ENCODE data around the gene CHL1.

The CHL1 gene

GRCh38 chr3:399647-400046, 203.1 kb downstream of the CHL1 start:
- DNase-seq (ENCODE audit: low read depth in 2 of 3, low spot score in 1 of 3), result no peak

GRCh38 chr3:403826-404225, 207.3 kb downstream of the CHL1 start:
- no peak for DNase-seq (ENCODE audit: low read depth in 2 of 3, low spot score in 1 of 3)

GRCh38 chr3:409011-409410, 212.4 kb downstream of the CHL1 start:
- no peak for DNase-seq (ENCODE audit: low read depth in 2 of 3, low spot score in 1 of 3)

GRCh38 chr3:411226-411625, 214.7 kb downstream of the CHL1 start:
- DNase-seq (ENCODE audit: low read depth in 2 of 3, low spot score in 1 of 3), result no peak

GRCh38 chr3:414063-414462, 217.5 kb downstream of the CHL1 start:
- DNase-seq (ENCODE audit: low read depth in 2 of 3, low spot score in 1 of 3), result no peak

- no peak for DNase-seq (ENCODE audit: low read depth in 2 of 3, low spot score in 1 of 3)
These were observed 221.8 kb downstream of the CHL1 start for GRCh38 chr3:418239-418929.

GRCh38 chr3:420584-420983, 224.0 kb downstream of the CHL1 start:
- DNase-seq (ENCODE audit: low read depth in 2 of 3, low spot score in 1 of 3), result no peak

- no peak for DNase-seq (ENCODE audit: low read depth in 2 of 3, low spot score in 1 of 3)
These were observed 228.5 kb downstream of the CHL1 start for GRCh38 chr3:425079-425478.

- DNase-seq (ENCODE audit: low read depth in 2 of 3, low spot score in 1 of 3), result no peak
These were observed 229.5 kb downstream of the CHL1 start for GRCh38 chr3:426072-426471.

GRCh38 chr3:427128-427527, 230.6 kb downstream of the CHL1 start:
- no peak for DNase-seq (ENCODE audit: low read depth in 2 of 3, low spot score in 1 of 3)

GRCh38 chr3:430186-430585, 233.6 kb downstream of the CHL1 start:
- DNase-seq (ENCODE audit: low read depth in 2 of 3, low spot score in 1 of 3), result no peak

GRCh38 chr3:435161-435560, 238.6 kb downstream of the CHL1 start:
- no peak for DNase-seq (ENCODE audit: low read depth in 2 of 3, low spot score in 1 of 3)

- DNase-seq (ENCODE audit: low read depth in 2 of 3, low spot score in 1 of 3), result no peak
These were observed 239.5 kb downstream of the CHL1 start for GRCh38 chr3:436053-436452.

- DNase-seq (ENCODE audit: low read depth in 2 of 3, low spot score in 1 of 3), result no peak
These were observed 244.3 kb downstream of the CHL1 start for GRCh38 chr3:440826-441225.

- DNase-seq (ENCODE audit: low read depth in 2 of 3, low spot score in 1 of 3), result no peak
These were observed 249.4 kb downstream of the CHL1 start for GRCh38 chr3:445960-446359.

- DNase-seq (ENCODE audit: low read depth in 2 of 3, low spot score in 1 of 3), result no peak
These were observed 251.1 kb downstream of the CHL1 start for GRCh38 chr3:447671-448070.

GRCh38 chr3:449711-450110, 253.1 kb downstream of the CHL1 start:
- DNase-seq (ENCODE audit: low read depth in 2 of 3, low spot score in 1 of 3), result no peak

GRCh38 chr3:452221-452620, 255.7 kb downstream of the CHL1 start:
- no peak for DNase-seq (ENCODE audit: low read depth in 2 of 3, low spot score in 1 of 3)

GRCh38 chr3:453106-453505, 256.5 kb downstream of the CHL1 start:
- DNase-seq (ENCODE audit: low read depth in 2 of 3, low spot score in 1 of 3), result no peak

- DNase-seq (ENCODE audit: low read depth in 2 of 3, low spot score in 1 of 3), result no peak
These were observed 258.4 kb downstream of the CHL1 start for GRCh38 chr3:454986-455385.

- DNase-seq (ENCODE audit: low read depth in 2 of 3, low spot score in 1 of 3), result no peak
These were observed 261.6 kb downstream of the CHL1 start for GRCh38 chr3:458124-458523.

GRCh38 chr3:458653-459310, 262.2 kb downstream of the CHL1 start:
- no peak for DNase-seq (ENCODE audit: low read depth in 2 of 3, low spot score in 1 of 3)

Measured in stimulated activated CD4-positive, alpha-beta T cell treated with anti-CD3 and anti-CD28 coated beads, Interleukin-12 subunit alpha, Interleukin-12 subunit beta, amount 100 ng/mL, for 48 hours (primary cell).